ENCODE data around the gene PHYKPL. TPM values are rescaled to one million over a fixed set of nuclear protein-coding genes. Genes with fewer than 3 reads are reported as not detected.

Gene PHYKPL
- total and polyA plus RNA-seq, 2 of the 13 experiments (the other 11 are each of a cell fraction or from before 2014, with no cell fraction given), result 18.0 to 78.6 TPM

DNA sequence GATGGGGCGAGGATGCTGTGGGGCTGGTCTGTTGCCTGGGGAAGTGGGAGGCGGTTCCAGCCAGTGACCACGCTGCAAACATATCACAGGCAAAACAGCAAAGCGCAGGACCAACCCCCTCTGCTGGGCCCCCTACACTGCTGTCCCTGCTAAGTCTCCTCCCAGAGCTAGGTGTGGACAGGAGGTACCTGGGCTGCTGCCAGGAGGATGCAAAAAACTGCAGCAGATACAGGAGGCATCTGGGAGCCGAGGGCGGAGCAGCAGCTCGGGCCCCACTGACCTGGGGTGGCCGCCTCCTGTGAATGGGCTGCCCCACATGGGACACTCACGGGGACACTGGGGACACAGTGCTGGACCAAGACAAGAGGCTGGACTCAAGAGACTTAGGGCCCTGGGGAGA lies 48.0 kb upstream of the PHYKPL start:
- H3K4me3 ChIP-seq (replicated peaks in 1 of 3; ENCODE audit: insufficient read depth in 1 of 3, low read depth in 2 of 3, low read length in 3 of 3), result no peak overlapping the region
- no peaks in the 10 kb centered on the region for H4K20me1 ChIP-seq (ENCODE audit: insufficient read depth, low read length)
- no peak overlapping the region for H3K9ac ChIP-seq (ENCODE audit: insufficient read depth, low read depth, low read length)
- TF ChIP-seq ZC3H4 (CRISPR knock-in tag; IDR thresholded peaks at IDR 0.05; ENCODE audit: borderline replicate concordance) (no peak), ZFP36 (IDR thresholded peaks at IDR 0.05; ENCODE audit: borderline replicate concordance, low read depth, low read length, partially characterized antibody) (no peak), ZNF235 (CRISPR knock-in tag; IDR thresholded peaks at IDR 0.05; ENCODE audit: borderline replicate concordance) (no peak), ZNF382 (CRISPR knock-in tag; IDR thresholded peaks at IDR 0.05; ENCODE audit: borderline replicate concordance) (no peak), ZNF605 (CRISPR knock-in tag; IDR thresholded peaks at IDR 0.05) (no peak), POLR2AphosphoS5 (IDR thresholded peaks at IDR 0.05; ENCODE audit: low read depth, low read length) (no peak), TAF1 (CRISPR knock-in tag; IDR thresholded peaks at IDR 0.05) (no peak), ATF1 (CRISPR knock-in tag; IDR thresholded peaks at IDR 0.05) (no peak), SRSF1 (optimal IDR thresholded peaks at IDR 0.05; ENCODE audit: low read depth, low read length) (no peak)
- TF ChIP-seq, protein P1, sequence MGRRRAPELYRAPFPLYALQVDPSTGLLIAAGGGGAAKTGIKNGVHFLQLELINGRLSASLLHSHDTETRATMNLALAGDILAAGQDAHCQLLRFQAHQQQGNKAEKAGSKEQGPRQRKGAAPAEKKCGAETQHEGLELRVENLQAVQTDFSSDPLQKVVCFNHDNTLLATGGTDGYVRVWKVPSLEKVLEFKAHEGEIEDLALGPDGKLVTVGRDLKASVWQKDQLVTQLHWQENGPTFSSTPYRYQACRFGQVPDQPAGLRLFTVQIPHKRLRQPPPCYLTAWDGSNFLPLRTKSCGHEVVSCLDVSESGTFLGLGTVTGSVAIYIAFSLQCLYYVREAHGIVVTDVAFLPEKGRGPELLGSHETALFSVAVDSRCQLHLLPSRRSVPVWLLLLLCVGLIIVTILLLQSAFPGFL (CRISPR knock-in tag; IDR thresholded peaks at IDR 0.05), result no peak
- POLR2A ChIA-PET, result no interaction called here
- H3K36me3 ChIP-seq (replicated peaks in 1 of 2; ENCODE audit: control insufficient read depth in 1 of 2, insufficient read depth in 2 of 2, low read length in 2 of 2), result no peaks in the 10 kb centered on the region
- H3K9me3 ChIP-seq (ENCODE audit: low read length), result peaks cover 6% of the 10 kb centered on the region
- H3K27me3 ChIP-seq (ENCODE audit: control insufficient read depth in 1 of 2, insufficient read depth in 2 of 2, low read length in 2 of 2), result peaks cover 2 to 37% of the 10 kb centered on the region in 2 experiments; a peak in 4 of 5 replicates
- no peak overlapping the region for H3K4me2 ChIP-seq (ENCODE audit: low read depth, low read length)
- BruUV-seq (replicated peaks), result no TSS peak
- CTCF ChIA-PET (ENCODE audit: low intra/inter-chr PET ratio, low total read pairs), result interaction anchor here (1.2 to 1.6 kb wide), 2 partner anchors 270 to 559 kb away, joined by 10 to 27 read pairs; no protein-coding TSS in a partner anchor
- no peak overlapping the region for H3K27ac ChIP-seq (ENCODE audit: extremely low read length, insufficient read depth, low read length)
- FAIRE-seq (no peak), ATAC-seq (peak; percentile 8; the same call in 2 of the 3 replicates), DNase-seq (ENCODE audit: low spot score) (no peak)
- intact Hi-C loops (cut with micrococcal nuclease; ENCODE audit: unreplicated experiment), result loop anchor here (5.0 kb wide), 1 partner anchor 557 kb away; no protein-coding TSS in a partner anchor
- peaks cover 19% of the 10 kb centered on the region for H3K4me1 ChIP-seq (ENCODE audit: insufficient read depth, low read length)
- no CpG with 5 or more reads among the region's 9 CpGs for WGBS (ENCODE audit: low lambda C conversion rate)
- H3K79me2 ChIP-seq (ENCODE audit: insufficient read depth, low read length), result no peaks in the 10 kb centered on the region
- in situ Hi-C loops (cut with HindIII; ENCODE audit: extremely low pct_ligation_motif_present, low pct_unique_long_range_greater_than_20kb), result loop anchor here (10.0 kb wide), 1 partner anchor 564 kb away; no protein-coding TSS in a partner anchor
- no peak overlapping the region for H2AFZ ChIP-seq (ENCODE audit: low read length)
